Measurements from ENCODE around the gene FYN. TPM values are rescaled to one million over a fixed set of nuclear protein-coding genes. Genes with fewer than 3 reads are reported as not detected.
A peak's percentile ranks its signal among the peaks of the same experiment; 100 is the strongest.
"Not testable (repeated sequence)": the region's sequence is repeated elsewhere in the genome, so short reads cannot be mapped to it uniquely, and the experiment has no call there.

The FYN gene
- total RNA-seq, 4 donors from 2014 or later = 16.3 to 288 (median 52.2) TPM

DNA sequence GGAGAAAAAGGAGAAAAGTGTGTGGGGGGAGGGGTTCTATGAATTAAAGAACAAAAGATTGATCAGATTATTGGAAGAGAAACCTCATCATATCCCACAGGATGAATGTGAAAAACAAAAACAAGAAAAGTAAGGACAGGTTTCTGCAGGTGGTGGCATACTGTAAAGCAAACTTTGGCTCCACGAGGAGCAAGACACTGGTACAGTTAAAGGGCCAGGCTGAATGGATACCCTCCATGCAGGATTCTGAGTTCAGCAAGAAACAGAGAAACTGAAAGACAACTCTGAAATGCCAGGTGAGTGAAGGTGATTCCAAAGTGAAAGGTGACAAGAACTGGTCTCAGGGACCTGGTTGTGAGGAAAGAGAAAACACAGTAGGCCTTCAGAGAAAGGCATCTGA lies 37.4 kb downstream of the FYN start:
- intact Hi-C loops (cut with DNase I; ENCODE audit: low total_unique reads) = no loop called here
- Histone ChIP-seq H3K27me3 (no peaks in the 10 kb centered on the region), H3K4me1 (peaks cover 0 to 22% (median 3%) of the 10 kb centered on the region in 4 donors), H3K27ac (no peak overlapping the region), H3K9me3 (no peaks in the 10 kb centered on the region), H3K36me3 (no peaks in the 10 kb centered on the region), H3K4me3 (no peak overlapping the region)
- 55 to 59% methylated on average over 1 of the region's 1 CpG for WGBS, 2 donors (ENCODE audit: low coverage in 1 of 2)
- no peak for DNase-seq
- TF ChIP-seq POLR2A (IDR thresholded peaks at IDR 0.05) = no peak
- TF ChIP-seq, protein P1, sequence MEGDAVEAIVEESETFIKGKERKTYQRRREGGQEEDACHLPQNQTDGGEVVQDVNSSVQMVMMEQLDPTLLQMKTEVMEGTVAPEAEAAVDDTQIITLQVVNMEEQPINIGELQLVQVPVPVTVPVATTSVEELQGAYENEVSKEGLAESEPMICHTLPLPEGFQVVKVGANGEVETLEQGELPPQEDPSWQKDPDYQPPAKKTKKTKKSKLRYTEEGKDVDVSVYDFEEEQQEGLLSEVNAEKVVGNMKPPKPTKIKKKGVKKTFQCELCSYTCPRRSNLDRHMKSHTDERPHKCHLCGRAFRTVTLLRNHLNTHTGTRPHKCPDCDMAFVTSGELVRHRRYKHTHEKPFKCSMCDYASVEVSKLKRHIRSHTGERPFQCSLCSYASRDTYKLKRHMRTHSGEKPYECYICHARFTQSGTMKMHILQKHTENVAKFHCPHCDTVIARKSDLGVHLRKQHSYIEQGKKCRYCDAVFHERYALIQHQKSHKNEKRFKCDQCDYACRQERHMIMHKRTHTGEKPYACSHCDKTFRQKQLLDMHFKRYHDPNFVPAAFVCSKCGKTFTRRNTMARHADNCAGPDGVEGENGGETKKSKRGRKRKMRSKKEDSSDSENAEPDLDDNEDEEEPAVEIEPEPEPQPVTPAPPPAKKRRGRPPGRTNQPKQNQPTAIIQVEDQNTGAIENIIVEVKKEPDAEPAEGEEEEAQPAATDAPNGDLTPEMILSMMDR (IDR thresholded peaks at IDR 0.05) = no peak
- no peak for TF ChIP-seq EP300 (IDR thresholded peaks at IDR 0.05; ENCODE audit: low read depth)
- no peak for TF ChIP-seq POLR2AphosphoS5 (IDR thresholded peaks at IDR 0.05)
- in situ Hi-C loops (cut with MboI; ENCODE audit: low pct_ligation_motif_present in 1 of 4, low pct_unique_long_range_greater_than_20kb in 1 of 4, low sequenced_read_pairs in 3 of 4) = no loop called here

- in situ Hi-C loops (cut with MboI; ENCODE audit: low pct_ligation_motif_present in 1 of 4, low pct_unique_long_range_greater_than_20kb in 1 of 4, low sequenced_read_pairs in 3 of 4) = not testable (repeated sequence)
These were observed 37.9 kb downstream of the FYN start for GRCh38 chr6:111835398-111835797.

GRCh38 chr6:111834356-111834755 lies 38.9 kb downstream of the FYN start:
- intact Hi-C loops (cut with DNase I; ENCODE audit: low total_unique reads) (no loop called here), in situ Hi-C loops (cut with MboI; ENCODE audit: low pct_ligation_motif_present in 1 of 4, low pct_unique_long_range_greater_than_20kb in 1 of 4, low sequenced_read_pairs in 3 of 4) (no loop called here)
- WGBS, 2 donors (ENCODE audit: low coverage in 1 of 2) = 40 to 88% methylated on average over 1 to 4 of the region's 4 CpGs
- TF ChIP-seq, protein P1 (IDR thresholded peaks at IDR 0.05) = no peak
- TF ChIP-seq POLR2A (IDR thresholded peaks at IDR 0.05) (no peak), EP300 (IDR thresholded peaks at IDR 0.05; ENCODE audit: low read depth) (no peak), POLR2AphosphoS5 (IDR thresholded peaks at IDR 0.05) (no peak)
- no peak for DNase-seq
- Histone ChIP-seq H3K27ac (no peak overlapping the region), H3K4me3 (no peak overlapping the region), H3K27me3 (no peaks in the 10 kb centered on the region), H3K9me3 (no peaks in the 10 kb centered on the region), H3K36me3 (no peaks in the 10 kb centered on the region), H3K4me1 (peaks cover 0 to 20% (median 3%) of the 10 kb centered on the region in 4 donors)

More at GRCh38 chr6:111835398-111835797, 37.9 kb downstream of the FYN start:
- H3K27me3 ChIP-seq; intact Hi-C loops (cut with DNase I; ENCODE audit: low total_unique reads); DNase-seq; H3K9me3 ChIP-seq; H3K36me3 ChIP-seq; H3K27ac ChIP-seq; H3K4me3 ChIP-seq: not testable (repeated sequence)
- 79 to 85% methylated on average over 6 to 7 of the region's 7 CpGs for WGBS, 2 donors (ENCODE audit: low coverage in 1 of 2)
- peaks cover 0 to 22% (median 3%) of the 10 kb centered on the region in 4 donors for H3K4me1 ChIP-seq

DNA sequence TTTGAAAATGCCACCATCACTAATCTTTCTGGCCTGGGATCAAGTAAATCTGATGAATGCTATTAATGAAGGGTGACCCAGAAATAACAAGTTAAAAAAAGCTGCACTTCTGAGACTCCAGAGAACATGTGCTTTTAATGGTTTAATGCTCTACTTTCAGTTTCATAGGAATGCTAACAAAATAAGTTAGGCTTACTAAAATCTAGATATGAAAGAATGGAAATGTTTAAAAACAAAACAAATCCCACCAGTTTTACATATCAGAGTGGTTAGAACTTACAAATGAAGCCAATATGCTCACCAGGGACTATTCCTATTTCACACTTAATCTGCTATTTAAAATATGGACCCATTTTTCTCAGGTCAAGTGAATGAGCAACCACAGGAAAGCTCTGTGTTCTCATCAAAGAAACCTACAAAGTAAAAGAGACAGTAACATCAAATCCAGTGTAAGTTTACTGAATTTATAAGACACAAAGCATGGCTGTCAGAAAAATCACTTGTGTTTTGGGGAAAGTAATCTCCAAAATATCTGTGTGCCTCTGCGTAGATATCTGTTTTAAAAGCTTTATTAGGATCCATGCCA lies 40.3 kb downstream of the FYN start:
- TF ChIP-seq POLR2AphosphoS5 (IDR thresholded peaks at IDR 0.05) = no peak
- intact Hi-C loops (cut with DNase I; ENCODE audit: low total_unique reads) = no loop called here
- Histone ChIP-seq H3K9me3 (no peaks in the 10 kb centered on the region), H3K27me3 (no peaks in the 10 kb centered on the region), H3K36me3 (no peaks in the 10 kb centered on the region), H3K27ac (peak overlapping the region in 3 of 4 donors; percentile 0 to 20 (median 16)), H3K4me3 (no peak overlapping the region), H3K4me1 (peaks cover 0 to 13% (median 3%) of the 10 kb centered on the region in 4 donors)
- no peak for DNase-seq
- WGBS, 2 donors (ENCODE audit: low coverage in 1 of 2) = 81 to 100% methylated on average over 1 of the region's 1 CpG
- in situ Hi-C loops (cut with MboI; ENCODE audit: low pct_ligation_motif_present in 1 of 4, low pct_unique_long_range_greater_than_20kb in 1 of 4, low sequenced_read_pairs in 3 of 4) = no loop called here

GRCh38 chr6:111831408-111831807 lies 41.8 kb downstream of the FYN start:
- H3K36me3 ChIP-seq = no peaks in the 10 kb centered on the region

More at GRCh38 chr6:111831408-111831807, 41.8 kb downstream of the FYN start:
- H3K4me3 ChIP-seq = no peak overlapping the region
- intact Hi-C loops (cut with DNase I; ENCODE audit: low total_unique reads) (no loop called here), in situ Hi-C loops (cut with MboI; ENCODE audit: low pct_ligation_motif_present in 1 of 4, low pct_unique_long_range_greater_than_20kb in 1 of 4, low sequenced_read_pairs in 3 of 4) (no loop called here)
- DNase-seq = no peak
- H3K9me3 ChIP-seq = no peaks in the 10 kb centered on the region
- TF ChIP-seq EP300 (IDR thresholded peaks at IDR 0.05; ENCODE audit: low read depth) (no peak), POLR2AphosphoS5 (IDR thresholded peaks at IDR 0.05) (no peak), POLR2A (IDR thresholded peaks at IDR 0.05) (no peak)
- TF ChIP-seq, protein P1 (IDR thresholded peaks at IDR 0.05) = no peak
- 83% methylated on average over 2 of the region's 2 CpGs for WGBS, 2 donors (ENCODE audit: low coverage in 1 of 2)
- H3K27me3 ChIP-seq = no peaks in the 10 kb centered on the region
- H3K4me1 ChIP-seq = peaks cover 0 to 13% (median 3%) of the 10 kb centered on the region in 4 donors
- no peak overlapping the region for H3K27ac ChIP-seq

Measured in transverse colon (tissue), 4 donors.